GM19324 (cell line): ENCODE results near the gene PLXNA4.
"Not testable (repeated sequence)": the region's sequence is repeated elsewhere in the genome, so short reads cannot be mapped to it uniquely, and the experiment has no call there.

Experiments
- ATAC-seq: cut with Tn5 transposase; IDR thresholded peaks from one replicate; pipeline ENCODE4 v1.9.1; 2021; ENCODE audit warnings: mild to moderate bottlenecking, moderate library complexity; ENCODE audit not compliant: unreplicated experiment, low FRiP score

Gene PLXNA4, protein sequence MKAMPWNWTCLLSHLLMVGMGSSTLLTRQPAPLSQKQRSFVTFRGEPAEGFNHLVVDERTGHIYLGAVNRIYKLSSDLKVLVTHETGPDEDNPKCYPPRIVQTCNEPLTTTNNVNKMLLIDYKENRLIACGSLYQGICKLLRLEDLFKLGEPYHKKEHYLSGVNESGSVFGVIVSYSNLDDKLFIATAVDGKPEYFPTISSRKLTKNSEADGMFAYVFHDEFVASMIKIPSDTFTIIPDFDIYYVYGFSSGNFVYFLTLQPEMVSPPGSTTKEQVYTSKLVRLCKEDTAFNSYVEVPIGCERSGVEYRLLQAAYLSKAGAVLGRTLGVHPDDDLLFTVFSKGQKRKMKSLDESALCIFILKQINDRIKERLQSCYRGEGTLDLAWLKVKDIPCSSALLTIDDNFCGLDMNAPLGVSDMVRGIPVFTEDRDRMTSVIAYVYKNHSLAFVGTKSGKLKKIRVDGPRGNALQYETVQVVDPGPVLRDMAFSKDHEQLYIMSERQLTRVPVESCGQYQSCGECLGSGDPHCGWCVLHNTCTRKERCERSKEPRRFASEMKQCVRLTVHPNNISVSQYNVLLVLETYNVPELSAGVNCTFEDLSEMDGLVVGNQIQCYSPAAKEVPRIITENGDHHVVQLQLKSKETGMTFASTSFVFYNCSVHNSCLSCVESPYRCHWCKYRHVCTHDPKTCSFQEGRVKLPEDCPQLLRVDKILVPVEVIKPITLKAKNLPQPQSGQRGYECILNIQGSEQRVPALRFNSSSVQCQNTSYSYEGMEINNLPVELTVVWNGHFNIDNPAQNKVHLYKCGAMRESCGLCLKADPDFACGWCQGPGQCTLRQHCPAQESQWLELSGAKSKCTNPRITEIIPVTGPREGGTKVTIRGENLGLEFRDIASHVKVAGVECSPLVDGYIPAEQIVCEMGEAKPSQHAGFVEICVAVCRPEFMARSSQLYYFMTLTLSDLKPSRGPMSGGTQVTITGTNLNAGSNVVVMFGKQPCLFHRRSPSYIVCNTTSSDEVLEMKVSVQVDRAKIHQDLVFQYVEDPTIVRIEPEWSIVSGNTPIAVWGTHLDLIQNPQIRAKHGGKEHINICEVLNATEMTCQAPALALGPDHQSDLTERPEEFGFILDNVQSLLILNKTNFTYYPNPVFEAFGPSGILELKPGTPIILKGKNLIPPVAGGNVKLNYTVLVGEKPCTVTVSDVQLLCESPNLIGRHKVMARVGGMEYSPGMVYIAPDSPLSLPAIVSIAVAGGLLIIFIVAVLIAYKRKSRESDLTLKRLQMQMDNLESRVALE (N-terminal part only)

DNA sequence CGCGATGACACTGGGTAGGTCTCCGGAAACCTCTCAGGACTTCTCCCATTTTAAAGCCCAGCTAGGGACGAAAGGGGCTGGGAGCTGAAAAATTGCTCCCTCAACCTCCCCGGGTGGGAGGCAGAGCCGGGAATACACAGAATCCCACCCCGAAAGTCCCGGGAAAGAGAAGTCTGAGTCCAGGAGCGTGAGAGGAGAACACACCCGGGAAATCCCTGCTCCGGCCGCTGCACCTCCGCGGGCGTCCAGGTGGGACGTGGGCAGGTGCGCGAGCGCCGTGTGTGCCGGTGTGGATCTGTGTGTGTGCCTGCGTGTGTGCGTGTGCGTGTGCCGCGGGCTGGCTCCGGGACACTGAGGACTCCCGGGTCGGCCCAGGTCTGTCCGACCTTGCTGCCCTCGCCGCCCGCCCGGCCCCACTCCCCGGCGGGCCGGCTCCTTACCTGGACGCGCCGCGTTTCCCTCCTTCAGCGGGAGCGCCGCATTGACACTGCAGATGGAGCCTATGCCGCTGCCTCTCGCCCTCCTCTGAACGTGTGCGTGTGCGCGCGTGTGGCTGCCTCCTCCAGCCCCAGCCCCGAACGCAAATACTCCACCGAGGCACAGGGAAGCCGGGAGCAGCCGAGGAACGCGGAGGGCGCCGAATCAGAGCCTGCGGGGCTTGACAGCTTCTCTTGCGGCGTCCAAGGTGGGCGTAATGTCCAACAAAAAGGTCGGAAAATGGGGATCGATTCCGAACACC is at the start of gene PLXNA4:
PLXNA4 (minus strand) TSS at position 489 of the 739 bp plus-strand sequence. CDS start 67,777 bp downstream, outside the sequence.
- ATAC-seq: no peak

DNA sequence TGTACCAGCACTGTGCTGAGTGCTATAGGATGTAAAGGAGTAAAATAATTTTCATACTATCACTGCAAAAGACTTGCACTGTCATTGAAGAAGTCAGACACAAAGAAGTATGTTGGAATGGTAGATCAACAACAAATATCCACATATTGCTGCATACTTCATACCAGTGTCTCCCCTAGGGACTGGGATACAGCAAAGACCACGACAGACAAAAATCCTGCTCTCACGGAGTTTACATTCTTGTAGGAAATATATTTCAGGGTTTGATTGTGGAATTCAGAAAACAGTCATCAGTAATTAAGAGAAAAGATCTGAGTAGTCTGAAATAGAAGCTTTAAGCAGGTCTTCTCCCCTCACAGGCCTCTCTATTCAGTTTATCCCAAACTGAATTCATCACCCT is 49.4 kb upstream of the PLXNA4 start:
- ATAC-seq: no peak

DNA sequence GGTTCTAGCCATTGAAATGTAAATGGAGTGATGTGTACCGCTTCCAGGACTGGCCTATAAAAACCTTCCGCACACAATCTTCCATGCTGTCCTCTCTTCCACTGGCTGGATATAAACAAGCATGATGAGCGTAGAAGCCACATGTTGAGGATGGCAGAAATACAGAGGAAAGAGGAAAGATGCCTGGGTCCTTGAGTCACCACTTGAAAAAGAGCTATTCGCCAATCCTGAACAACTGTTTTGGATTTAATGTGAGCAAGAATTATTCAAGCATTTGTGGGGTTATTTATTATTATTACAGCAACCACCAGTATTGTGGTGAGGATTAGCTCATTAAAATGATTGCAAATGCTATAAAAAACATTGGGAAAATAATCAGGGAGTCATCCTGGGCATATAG is 45.8 kb upstream of the PLXNA4 start:
- no peak for ATAC-seq

DNA sequence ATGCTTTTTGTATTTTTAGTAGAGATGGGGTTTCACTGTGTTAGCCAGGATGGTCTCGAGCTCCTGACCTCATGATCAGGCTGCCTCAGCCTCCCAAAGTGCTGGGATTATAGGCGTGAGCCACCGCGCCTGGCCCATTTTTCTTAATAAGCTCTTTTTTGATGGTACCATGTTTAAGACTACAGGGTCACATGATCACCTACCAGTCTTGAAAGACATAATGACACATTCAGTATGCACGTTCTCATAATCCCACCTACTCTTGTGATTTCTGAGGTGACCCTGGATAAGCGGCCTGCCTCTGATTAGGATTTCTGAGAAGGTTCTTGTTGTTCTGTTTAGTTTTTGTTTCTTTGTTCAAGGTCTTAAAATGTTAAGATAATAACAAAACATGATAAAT is 43.7 kb upstream of the PLXNA4 start:
- ATAC-seq: no peak

DNA sequence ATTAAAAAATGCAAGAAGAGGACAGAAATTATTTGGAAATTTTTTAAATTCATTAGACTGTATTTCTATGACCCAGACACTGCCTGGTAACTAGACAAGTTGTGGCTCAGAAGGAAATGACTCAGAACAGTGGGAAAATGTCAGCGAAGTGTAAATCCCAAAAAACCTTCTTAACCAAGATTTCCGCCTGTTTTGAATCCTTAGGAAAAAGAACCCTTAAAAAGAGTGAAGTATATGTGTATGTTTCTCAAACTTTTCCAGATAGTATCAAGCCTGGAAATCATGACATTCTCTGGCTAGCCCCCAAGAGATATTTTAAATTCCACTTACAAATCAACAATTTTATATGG is 42.7 kb upstream of the PLXNA4 start:
- no peak for ATAC-seq

DNA sequence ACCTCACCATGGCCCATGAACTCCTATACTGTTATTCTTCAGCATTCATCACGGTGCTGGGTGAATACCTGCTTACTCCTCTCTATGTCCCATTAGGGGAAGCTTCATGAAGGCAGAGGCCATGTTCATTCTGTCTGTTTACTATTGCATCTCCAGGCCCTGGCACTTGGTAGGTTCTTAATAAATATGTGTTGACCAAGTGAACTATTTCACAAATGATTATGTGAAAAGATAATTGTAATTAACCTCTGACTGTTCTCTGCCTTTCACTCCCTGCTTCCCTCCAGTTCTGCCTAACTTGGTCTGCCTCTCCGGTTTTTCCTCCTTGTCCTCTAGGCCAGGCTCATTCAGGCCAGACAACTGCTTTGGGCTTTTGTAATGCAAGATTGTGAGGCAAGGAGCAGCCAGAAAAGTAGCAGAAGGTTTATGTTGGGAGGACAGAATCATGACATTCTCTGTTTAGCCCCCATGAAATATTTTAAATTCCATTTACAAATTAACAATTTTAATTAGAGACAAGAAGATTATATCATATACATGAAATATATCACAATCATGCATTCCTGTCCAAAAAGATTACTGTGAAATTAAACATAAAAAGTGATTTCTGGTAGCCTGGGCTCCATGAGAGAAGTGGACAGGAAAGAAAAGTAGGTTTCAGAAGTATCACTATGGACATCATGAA is 42.1 kb upstream of the PLXNA4 start:
- ATAC-seq: no peak

DNA sequence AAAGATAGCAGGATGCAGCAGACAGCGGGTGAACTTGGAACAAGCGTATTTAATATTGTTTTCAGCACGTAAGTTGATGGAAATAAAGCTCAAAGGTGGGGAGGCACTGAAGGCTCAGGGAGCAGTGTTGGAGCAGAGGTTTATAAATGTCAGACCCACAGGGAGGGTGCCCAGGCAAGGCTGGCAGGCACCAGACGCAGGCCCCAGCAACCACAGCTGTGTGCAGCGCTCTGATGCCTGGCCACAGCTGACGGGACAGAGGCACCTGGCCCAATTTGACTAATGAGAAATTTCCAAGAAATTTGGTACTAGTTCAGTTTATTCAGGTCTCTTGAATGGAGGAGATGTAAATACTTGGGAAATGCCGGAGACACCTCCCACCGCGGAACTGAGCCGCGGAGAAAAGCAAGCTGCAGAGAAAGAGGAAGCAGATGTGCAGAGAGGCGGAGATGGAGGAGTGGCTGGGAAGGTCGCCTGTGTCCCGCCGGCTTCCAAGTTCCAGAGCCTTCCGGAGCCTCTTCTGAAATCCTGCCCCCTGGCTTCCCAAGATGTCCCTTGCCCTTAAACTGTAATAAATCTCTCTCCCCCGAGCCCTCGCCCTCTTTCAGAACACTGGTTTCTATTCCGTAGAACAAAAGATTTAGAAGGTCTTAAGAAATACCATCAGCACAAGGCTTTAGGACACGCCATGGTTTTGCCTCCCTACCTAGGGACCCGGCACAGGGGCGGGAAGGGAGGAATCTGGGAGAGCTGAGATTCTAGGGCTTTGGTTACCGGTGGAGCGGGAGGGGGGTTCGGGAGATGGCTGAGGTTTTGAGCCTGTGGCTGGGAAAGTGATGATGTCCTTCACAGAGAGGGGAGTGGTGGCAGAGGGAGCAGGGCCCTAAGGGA is 38.4 kb upstream of the PLXNA4 start:
- ATAC-seq: no peak

DNA sequence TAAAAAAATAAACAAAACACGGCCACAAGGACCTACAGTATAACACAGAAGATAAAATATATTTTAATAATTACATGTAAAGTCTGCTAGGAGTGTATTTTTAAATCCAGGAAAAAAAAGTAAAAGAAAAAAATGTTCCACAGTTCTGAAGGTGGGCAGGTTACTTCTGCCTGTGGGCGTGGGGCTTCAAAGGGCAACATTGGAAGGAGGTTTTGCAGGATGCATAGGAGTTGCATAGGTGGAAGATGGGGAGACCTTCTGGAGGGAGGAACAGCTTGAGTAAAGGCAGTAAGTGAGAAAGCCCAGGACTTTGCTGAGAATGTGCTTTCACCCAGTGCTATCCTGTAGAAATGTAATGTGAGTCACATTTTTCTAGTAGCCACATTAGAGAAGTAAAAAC is 37.5 kb upstream of the PLXNA4 start:
- ATAC-seq: no peak

DNA sequence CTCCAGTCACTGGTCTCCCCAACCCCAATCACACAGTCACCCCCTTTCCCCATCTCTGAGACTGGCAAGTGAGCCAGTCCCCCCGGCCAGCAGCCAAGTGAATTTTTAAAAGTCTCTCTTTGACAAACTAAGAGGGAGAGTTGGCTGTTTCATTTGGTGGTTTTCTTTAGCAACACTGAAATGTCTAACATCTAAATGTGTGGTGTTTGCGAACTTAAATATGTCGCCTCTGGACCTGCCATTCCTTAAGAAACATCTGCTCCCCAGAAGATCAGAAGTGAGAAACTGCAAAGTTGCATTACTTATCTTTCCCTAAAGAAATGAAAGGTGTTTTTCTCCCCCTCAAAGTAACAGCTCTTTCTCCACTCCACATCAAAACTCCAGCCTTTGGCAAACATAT is 34.7 kb upstream of the PLXNA4 start:
- no peak for ATAC-seq

DNA sequence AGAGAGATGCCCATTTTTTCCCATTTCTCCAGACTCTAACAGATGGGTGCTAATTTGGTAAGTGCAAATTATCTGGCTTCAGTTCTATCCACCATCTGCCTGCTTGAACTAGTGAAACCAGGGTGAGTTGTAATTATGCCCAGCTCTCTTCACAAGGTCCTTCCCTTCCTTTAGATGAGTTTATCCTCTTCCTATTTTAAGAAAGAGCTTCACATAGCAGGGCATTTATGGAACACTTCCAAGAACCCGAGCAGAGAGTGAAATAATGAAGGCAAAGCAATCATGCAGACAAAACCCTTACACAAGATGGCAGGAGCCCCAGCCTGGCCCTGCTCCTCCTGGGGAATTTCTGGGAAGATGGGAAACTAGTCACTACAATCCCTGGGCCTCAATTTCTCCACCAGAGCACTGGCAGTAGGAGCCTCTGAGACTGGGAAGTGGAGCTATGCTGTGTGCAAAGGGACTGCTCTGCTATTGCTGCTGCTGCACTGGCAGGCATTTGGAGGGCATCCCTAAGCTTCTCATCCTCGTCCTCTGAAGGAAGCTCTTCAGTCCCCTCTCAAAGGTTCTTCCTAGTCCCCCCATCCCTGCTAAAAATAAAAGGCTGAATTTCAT is 33.7 kb upstream of the PLXNA4 start:
- no peak for ATAC-seq

DNA sequence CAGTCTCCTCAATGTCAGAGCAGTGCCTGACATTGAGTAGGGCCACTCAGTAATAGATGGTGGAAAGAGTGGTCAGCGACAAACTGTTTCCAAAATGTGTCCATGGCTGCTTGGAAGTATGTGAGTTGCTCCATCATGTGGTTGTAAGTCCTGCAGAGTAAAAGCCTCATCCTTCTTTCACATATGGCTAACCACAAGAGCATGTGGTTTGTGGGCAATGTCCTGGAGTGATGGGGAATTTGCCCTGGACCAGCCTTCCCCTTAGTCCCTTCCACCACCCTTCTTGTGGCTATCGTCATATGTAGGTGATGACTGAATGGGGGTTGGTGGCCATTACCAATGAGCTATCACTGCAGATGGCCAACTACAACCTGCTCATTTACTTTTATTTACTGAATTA is 33.0 kb upstream of the PLXNA4 start:
- ATAC-seq: no peak

DNA sequence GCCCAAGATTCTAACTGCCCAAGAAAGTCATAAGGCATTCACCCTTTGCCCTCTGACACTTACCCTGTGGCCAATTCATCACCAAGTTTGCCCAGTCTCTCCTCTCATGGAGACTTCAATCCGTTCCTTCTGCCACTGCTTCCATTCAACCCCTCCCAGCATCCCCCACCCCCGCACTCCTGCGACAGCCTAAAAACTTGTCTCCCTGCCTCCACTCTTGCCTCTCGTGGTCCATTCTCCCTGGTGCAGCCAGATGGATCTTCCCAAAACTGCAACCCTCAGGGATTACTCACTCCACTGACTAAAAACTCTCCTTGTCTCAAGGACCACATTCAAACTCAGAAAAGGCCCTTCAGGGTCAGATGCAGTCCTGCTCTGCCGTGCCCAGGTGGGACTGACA is 32.3 kb upstream of the PLXNA4 start:
- ATAC-seq: no peak

DNA sequence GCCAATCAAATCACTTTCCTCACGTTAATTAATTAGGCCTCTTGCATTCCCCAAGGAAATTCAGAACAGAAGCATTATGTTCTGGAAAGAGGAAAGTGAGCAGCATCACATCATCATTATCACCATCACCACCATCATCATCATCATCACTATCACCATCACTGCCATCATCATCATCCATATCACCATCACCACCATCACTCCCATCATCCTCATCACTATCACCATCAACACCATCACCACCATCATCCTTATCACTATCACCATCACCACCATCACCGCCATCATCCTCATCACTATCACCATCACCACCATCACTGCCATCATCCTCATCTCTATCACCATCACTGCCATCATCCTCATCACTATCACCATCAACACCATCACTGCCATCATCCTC is 31.4 kb upstream of the PLXNA4 start:
- ATAC-seq: no peak

DNA sequence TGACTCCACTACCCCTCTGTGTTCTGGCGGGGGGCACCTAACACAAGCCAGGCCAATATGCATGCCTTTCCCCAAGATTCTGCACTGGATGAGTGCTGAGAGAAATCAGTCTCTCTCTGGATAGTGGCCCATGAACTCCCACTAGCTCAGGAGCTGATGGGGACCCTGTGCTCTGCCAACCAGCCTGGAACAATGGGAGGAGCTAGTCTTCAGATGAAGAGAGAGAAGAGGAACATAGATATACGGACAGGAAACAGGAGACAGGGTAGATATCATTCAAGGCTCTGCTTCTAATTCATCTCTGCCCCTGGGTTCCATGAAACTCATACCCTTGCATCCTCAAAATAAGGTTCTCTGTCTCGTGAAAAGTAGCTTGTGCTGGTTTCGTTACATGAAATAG is 27.9 kb upstream of the PLXNA4 start:
- no peak for ATAC-seq

DNA sequence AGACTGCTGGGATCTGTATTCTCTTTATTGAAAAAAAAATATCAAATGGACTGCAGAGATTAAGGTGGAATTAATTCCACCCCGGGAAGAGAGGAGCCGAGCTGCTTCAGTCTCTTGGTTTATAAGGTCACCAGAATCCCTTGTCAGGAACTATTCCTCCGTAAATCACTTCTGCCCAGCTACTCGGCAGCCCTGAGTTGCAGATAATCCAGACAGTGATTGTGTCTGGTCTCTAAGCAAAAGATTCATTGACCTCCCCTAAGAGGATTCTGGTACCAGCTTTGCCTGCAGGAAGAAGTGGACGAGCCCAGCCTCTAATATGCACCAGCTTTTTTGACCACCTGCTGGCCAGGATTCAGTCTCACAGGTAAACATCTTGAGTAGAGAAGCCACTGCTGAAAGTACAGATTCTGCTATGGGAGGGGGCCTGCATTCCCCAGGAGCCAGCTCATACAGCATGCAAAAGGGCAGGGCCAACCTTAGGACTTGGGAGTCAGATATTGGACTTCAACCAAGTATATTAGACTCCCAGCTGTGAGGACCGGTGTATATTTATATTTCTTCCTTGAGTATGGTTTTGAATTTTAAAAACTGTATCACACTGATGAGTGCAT is 27.1 kb upstream of the PLXNA4 start:
- no peak for ATAC-seq

DNA sequence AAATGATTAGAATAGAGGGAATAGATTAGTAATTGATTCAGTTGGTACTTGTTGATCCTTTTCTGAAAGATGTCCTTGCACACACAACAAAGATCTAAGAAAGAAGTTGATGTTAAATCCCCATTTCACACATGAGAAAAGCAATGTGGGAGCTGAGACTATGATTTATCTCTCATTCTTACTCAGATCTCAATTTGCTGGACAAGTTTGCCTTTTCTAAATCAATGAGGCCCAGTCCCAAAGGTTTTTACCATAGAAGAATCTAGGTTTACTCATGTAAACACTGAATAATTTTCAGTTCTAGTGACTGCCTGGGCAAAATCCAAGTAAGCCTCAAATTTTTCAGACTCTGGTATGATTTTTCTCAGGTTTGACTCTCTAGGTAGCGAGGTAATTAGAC is 25.5 kb upstream of the PLXNA4 start:
- ATAC-seq: no peak

DNA sequence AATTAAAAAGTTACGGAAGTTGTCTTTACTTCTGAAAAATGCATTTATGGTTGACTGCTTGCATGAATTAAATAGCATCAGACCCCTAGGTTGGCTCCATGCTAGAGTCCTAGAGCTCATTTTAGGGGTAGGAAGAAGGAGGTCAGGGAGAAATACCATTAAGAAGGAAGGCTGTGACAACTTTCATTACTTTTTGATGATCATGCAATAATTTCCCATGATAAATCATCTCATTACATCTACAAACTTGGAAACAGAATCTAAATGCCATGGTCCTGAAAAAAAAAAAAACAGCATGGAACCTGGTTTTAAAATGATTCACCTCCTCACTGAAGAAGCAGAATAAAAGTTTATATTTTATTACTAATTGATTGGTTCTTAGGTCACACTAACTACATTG is 20.3 kb upstream of the PLXNA4 start:
- ATAC-seq: no peak

DNA sequence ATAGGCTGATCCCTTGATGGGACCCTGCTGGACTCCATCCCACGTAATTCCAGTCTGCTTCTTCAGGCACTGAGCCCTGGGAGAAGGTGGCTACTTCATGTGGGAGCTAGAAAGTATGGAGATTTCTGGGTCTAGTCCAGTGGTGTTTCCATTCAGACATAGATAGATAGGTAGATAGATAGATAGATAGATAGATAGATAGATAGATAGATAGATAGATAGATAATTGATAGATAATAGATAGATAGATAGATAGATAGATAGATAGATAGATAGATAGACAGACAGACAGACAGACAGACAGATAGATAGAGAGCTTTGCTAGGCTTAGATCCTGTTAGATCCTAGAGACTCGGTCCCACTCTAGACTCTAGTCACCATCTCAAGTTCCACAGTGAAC is 18.5 kb upstream of the PLXNA4 start:
- not testable (repeated sequence) for ATAC-seq
